ENCODE measurements around the gene ZMYND11. TPM values are rescaled to one million over a fixed set of nuclear protein-coding genes. Genes with fewer than 3 reads are reported as not detected.
"Not testable (repeated sequence)": the region's sequence is repeated elsewhere in the genome, so short reads cannot be mapped to it uniquely, and the experiment has no call there.

Gene ZMYND11
- total RNA-seq, 1 donor from 2014 or later, result 64.9 TPM

DNA sequence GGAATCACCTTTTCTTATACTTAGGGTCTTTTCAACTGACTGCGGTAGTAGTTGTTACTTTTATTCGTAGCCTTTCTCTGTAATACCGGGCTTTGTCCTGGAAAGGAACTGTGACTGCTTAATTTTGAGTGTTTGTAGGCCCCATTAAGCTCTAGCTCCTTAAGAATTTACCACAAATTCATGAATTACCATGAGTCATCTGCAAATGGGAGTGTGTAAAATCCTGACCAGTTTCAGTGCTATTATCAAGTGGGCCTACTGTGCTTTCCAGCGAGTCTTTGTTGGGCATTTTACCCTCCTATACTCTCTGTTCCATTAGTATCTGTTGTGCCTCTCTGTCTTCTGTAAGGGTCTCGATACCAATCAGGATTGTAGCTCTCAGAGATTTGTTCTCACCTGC is 49.7 kb downstream of the ZMYND11 start:
- ATAC-seq (ENCODE audit: poor library complexity), result no peak
- intact Hi-C loops (cut with DNase I), result no loop called here
- no peak for DNase-seq

DNA sequence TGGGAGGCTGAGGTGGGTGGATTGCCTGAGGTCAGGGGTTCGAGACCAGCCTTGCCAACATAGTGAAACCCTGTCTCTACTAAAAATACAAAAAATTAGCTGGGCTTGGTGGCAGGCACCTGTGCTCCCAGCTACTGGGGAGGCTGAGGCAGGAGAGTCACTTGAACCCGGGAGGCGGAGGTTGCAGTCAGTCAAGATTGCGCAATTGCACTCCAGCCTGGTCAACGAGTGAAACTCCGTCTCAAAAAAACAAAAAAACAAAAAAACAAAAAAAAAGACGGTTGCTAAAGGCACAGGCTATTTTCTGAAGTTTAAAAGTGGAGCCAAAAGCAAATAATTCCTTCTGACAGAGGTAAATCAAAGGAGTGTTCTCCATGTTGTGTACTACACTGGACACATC is 50.3 kb downstream of the ZMYND11 start:
- DNase-seq; ATAC-seq (ENCODE audit: poor library complexity); intact Hi-C loops (cut with DNase I): not testable (repeated sequence)

GRCh38 chr10:186911-187310 is 51.7 kb downstream of the ZMYND11 start:
- no peak for ATAC-seq (ENCODE audit: poor library complexity)
- intact Hi-C loops (cut with DNase I), result no loop called here
- no peak for DNase-seq

GRCh38 chr10:188546-188945 is 53.3 kb downstream of the ZMYND11 start:
- no peak for ATAC-seq (ENCODE audit: poor library complexity)
- intact Hi-C loops (cut with DNase I), result no loop called here
- DNase-seq, result no peak

DNA sequence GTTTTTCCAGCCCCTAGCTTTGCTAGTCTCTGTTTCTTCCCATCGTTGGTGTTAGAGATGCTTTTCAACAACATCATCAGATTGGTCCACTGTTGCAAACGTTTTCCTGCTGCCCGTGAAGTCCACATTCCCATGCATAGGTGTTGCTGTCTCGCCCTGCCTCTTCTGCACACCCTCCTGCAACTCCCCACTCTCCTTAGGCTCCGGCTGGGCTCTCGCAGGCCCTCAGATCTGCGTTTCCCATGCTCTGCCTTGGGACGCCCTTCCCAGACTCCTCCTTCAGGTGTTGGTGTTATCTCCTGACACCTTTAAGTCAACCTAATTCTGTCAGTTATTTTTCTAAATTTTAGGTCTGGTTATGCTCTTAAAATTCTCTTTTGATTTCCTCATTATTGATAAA is 55.0 kb downstream of the ZMYND11 start:
- intact Hi-C loops (cut with DNase I), result no loop called here
- DNase-seq (no peak), ATAC-seq (ENCODE audit: poor library complexity) (no peak)

DNA sequence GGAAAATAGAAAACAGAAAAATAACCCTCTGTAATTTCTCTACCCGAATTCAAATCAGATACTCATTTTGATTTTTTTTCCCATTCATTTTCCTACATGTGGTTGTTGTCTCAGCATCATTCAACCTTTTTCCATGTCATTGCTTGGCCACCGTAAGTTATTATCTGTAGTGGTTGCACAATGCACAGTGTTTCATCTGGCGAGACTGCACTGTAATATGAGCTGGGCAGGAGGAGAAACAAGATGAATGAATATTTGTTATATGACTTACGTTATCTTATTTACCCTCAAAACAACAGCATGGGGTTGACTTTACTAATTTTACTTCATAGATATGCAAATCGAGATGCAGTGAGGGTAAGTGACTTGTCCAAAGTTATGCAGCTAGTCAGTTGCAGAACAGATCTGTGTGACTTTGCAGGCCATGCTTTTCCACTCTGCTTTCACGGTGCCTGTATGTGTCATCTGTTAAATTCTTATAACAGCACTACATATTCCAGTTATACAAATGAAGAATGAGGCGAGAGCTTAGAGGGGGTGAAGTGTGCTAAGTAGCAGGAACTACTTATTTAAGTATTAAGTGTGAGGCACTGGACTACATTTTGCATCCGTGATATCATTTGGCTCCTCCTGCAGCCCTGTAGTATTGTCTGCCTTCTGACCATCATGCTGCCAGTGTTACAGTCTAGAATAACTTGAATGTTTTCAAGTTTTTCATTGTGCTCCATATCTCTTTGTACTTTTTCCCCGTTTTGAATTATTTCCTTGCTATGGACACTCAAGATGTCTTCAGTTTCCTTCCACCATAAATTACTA is 56.7 kb downstream of the ZMYND11 start:
- intact Hi-C loops (cut with DNase I), result no loop called here
- ATAC-seq (ENCODE audit: poor library complexity) (peak; percentile 94), DNase-seq (no peak)

GRCh38 chr10:194281-194680 is 59.0 kb downstream of the ZMYND11 start:
- no peak for DNase-seq
- ATAC-seq (ENCODE audit: poor library complexity), result no peak

GRCh38 chr10:200405-200804 is 65.2 kb downstream of the ZMYND11 start:
- intact Hi-C loops (cut with DNase I), result no loop called here
- no peak for DNase-seq
- ATAC-seq (ENCODE audit: poor library complexity), result no peak

More at GRCh38 chr10:194281-194680, 59.0 kb downstream of the ZMYND11 start:
- intact Hi-C loops (cut with DNase I), result no loop called here

- DNase-seq, result no peak
- no peak for ATAC-seq (ENCODE audit: poor library complexity)
Measured at GRCh38 chr10:201328-201771, 66.1 kb downstream of the ZMYND11 start.

DNA sequence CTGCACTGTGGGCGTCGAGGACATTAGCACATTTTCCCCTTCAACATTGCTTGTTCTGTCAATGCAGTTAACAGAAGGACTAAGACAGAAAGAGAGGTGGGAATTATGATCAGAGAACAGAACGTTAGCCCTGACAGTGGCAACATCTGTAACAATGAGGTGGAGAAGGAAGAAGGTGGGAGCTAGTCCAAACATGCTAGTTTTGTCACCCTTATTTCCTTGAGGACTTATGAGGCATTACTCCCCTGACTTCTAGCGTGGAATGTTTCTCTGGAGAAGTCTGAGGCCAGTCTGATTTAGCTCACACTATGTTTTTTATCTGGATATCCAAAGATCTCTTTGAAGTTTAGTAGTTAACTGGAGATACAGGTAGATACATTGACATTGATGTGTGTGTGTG is 73.4 kb downstream of the ZMYND11 start:
- intact Hi-C loops (cut with DNase I), result no loop called here
- DNase-seq, result no peak
- no peak for ATAC-seq (ENCODE audit: poor library complexity)

More at GRCh38 chr10:201328-201771, 66.1 kb downstream of the ZMYND11 start:
- intact Hi-C loops (cut with DNase I), result no loop called here

DNA sequence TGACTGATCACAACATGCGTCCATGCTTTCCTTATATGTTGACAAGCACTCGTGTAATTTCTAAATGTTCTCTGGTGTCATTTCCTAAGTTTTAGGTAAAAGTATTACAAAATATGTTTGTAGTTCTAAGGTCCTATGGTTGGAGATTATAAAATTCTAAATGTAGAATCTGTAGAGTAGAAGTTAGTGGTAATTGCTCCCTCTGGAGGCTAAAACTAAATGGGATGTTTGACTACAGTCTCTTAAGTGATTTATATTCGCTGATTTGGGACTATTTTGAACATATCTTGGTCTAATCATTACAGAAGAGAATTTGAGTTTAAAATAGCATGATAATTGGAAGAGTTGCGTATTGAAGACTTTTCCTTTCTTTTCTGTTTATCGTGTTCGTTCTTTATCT is 74.1 kb downstream of the ZMYND11 start:
- DNase-seq (no peak), ATAC-seq (ENCODE audit: poor library complexity) (no peak)
- intact Hi-C loops (cut with DNase I), result no loop called here

GRCh38 chr10:210297-210696 is 75.0 kb downstream of the ZMYND11 start:
- intact Hi-C loops (cut with DNase I), result no loop called here

DNA sequence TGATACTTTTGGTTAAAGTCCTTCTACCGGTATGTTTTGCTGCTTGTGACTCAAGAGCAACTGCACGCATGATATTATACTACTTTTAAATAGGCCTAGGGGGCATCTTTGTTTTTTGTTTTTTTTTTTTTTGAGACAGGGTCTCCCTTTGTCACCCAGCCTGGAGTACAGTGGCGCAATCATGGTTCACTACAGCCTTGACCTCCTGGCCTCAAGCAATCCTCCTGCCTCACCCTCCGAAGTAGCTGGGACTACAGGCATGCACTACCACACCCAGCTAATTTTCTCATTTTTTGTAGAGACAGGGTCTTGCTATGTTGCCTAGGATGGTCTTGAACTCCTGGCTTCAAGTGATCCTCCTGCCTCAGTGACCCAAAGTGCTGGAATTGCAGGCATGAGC is 80.2 kb downstream of the ZMYND11 start:
- DNase-seq (no peak), ATAC-seq (ENCODE audit: poor library complexity) (no peak)
- intact Hi-C loops (cut with DNase I), result no loop called here

More at GRCh38 chr10:210297-210696, 75.0 kb downstream of the ZMYND11 start:
- no peak for ATAC-seq (ENCODE audit: poor library complexity)
- no peak for DNase-seq

DNA sequence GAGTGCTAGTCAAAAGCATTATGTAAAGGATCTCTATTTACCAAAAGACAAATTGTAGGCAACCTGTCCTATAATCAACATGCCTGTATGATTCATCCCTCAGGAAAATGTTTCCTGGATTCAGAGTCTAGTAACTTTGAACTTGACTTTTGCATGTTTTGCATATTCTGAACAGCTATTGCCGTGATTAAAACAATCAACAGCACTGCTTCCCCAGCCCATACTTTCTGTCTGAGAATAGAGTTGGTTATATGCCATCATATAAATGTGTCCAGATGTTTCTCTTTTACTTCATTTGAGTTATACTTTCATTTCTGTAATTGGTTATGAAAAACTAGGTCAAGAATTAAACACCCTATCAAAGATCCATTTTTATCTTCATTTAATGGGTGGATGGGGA is 83.5 kb downstream of the ZMYND11 start:
- intact Hi-C loops (cut with DNase I), result no loop called here
- no peak for DNase-seq
- no peak for ATAC-seq (ENCODE audit: poor library complexity)

DNA sequence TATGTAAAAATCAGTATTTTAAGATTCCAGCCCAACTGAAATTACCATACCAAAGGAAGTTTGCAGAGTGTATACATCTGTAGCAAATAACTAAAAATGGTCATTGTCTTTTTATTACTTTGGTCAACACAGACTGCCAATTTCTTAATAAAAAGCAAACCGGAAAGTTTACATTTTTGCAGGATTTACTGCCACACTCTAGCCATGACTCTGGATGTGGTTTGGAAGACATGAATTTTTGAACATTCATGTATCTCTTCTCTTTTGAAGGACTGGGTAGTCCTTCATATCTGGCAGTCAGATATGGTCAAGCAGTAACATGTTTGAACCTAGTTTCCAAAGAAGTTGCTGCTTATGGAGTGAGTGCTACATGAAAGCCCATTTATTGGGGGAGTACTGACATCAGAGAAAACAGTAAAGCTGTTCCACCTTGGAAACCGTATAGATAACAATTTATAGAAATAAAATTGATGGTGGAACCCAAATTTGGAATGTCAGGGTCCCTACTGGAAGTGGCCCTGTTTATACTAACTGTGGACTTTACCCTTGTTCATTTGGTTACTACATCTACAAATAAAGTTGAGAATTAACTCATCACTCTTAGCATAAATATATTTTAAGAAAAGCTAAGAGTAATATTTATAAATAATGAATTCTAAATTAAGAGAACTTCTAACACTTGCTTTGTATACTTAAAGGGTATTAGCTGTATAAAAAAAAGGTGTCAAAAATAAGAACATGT is 84.6 kb downstream of the ZMYND11 start:
- intact Hi-C loops (cut with DNase I), result no loop called here
- ATAC-seq (ENCODE audit: poor library complexity), result no peak

DNA sequence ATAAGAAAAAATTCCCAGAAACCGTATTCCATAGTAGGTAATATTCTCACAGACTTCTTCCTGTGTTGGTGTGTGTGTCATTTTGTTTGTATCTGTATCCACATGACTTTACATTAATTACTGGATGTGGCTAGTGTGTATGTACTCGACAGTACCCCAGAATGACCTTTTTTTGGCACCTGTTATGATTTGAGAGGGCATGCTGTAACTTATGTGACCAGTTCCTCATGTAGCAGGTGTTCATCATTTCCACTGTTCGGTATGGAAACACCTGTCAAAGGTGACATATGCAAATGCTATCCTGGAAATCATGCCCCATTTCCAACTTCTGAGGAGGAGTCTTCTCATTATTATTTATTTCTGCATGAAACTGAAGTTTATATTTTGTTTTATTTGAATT is 89.3 kb downstream of the ZMYND11 start:
- intact Hi-C loops (cut with DNase I), result no loop called here
- no peak for DNase-seq
- no peak for ATAC-seq (ENCODE audit: poor library complexity)

More for the DNA sequence above, 84.6 kb downstream of the ZMYND11 start:
- no peak for DNase-seq

- ATAC-seq (ENCODE audit: poor library complexity) (no peak), DNase-seq (no peak)
- intact Hi-C loops (cut with DNase I), result no loop called here
Measured at GRCh38 chr10:226018-226417, 90.8 kb downstream of the ZMYND11 start.

GRCh38 chr10:227014-227413 is 91.8 kb downstream of the ZMYND11 start:
- DNase-seq, result no peak
- intact Hi-C loops (cut with DNase I), result no loop called here
- no peak for ATAC-seq (ENCODE audit: poor library complexity)

- ATAC-seq (ENCODE audit: poor library complexity) (no peak), DNase-seq (no peak)
- intact Hi-C loops (cut with DNase I), result no loop called here
Measured at GRCh38 chr10:228366-228765, 93.1 kb downstream of the ZMYND11 start.

DNA sequence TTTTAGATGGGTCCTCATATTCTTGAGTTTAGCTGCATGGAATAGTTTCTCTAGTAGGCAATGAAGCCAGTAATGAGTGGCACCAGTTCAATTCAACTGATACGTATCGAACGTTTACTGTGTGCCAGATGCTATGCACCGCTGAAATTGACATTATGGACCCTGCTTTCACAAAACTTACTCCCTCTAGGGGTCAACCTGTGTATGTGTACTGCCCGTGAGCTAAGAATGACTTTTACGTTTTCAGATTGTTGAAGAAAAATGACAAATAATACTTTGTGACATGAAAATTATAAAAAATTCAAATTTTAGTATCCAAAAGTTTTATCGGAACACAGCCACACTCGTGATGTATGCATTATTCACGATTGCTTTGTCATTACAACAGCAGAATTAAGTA is 95.5 kb downstream of the ZMYND11 start:
- ATAC-seq (ENCODE audit: poor library complexity) (no peak), DNase-seq (no peak)
- intact Hi-C loops (cut with DNase I), result no loop called here

Data from Right ventricle myocardium superior (tissue), 1 donor.